Measurements from ENCODE around the gene PCDH9.

The PCDH9 gene

DNA sequence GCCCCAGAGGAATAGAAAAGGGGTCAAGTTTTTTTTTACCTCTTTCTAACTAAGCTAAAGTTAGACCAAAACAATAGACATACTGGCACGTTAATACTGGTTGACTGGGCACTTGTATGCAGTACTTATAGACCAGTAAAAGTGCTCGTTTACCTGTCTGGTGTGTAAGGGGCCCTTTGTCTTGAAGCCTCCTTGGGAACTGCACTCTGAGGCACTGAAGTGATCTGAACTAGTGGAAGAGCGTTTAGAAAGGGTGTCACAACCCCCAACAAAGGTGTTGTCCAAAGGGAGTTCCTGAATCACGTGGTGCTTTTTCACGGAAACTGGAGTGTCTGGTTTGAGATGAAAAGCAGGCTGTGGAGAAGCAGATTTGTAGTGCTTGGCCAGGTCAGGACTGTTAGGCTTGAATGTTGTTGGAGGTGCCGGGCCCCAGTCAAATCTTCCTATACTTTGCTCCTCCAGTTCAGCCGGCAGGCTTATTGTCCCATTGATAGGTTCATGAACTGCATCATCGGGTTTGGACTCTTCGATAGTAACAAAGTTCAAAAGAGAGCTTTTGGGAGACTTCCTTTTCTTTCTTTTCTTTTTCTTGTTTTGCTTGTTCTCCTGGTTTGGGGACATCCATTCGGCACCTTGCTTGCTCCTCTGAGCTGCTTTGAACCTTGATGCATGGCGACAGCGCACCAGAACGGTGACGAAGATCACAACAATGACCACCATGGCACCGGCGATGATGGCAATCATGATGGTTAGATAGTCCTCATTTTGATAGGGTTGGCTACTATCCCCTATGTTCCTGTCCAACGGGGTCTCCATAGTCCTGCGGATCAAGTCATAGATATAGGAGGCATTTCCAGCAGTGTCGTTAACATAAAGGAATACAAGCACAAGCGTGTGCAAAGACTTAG lies 4.6 kb downstream of the PCDH9 start:
- no peak for DNase-seq (ENCODE audit: low read depth in 2 of 2)

DNA sequence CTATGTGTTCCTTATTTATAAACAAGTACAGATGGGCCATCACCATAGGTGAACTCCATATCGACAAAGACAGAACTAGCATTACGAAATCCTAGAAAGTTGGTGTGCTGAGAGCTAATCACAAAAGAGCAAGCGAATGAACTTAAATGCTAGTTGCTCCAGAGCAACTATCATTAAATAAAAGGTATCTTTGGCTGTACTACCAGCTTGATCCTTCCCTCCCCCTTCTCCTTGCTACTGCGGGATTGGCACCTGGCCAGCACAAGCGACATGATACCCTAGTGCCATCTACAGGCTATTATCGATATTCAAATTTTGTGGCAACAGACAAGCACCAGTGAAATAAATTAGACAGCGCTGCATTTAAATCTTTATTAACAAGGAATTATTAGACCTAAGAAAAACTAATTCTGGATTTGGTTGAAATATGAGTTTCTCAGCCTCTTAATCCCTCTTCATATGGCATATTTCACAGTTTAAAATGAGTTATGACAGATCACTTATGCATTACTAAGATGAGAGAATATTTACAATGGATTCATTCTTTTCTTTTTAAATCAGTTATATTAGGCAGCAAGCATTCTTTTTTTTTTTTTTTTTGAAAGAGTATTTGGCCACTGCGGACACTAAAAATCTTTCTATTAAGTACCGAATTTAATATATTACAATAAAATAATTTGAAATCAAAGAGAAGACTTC lies 5.8 kb downstream of the PCDH9 start:
- no peak for DNase-seq (ENCODE audit: low read depth in 2 of 2)

DNA sequence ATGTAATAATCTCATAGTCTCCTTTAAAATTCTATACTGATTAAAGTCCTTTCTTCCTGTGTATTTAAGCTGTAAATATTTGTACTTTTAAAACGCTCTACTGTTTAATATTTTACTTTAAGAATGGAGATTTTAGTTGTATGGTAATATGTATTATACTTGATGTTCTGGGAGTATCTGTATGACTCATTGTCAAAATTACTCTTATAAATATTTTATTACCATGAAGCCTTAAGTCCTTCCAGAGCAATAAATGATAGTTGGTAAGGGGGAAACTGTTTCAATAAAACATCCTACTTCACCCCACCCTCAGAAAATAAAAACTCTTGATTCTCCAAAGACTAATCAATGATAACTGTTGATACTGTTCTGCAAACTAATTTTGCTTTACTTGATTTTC lies 6.4 kb downstream of the PCDH9 start:
- DNase-seq (ENCODE audit: low read depth in 2 of 2), result no peak

DNA sequence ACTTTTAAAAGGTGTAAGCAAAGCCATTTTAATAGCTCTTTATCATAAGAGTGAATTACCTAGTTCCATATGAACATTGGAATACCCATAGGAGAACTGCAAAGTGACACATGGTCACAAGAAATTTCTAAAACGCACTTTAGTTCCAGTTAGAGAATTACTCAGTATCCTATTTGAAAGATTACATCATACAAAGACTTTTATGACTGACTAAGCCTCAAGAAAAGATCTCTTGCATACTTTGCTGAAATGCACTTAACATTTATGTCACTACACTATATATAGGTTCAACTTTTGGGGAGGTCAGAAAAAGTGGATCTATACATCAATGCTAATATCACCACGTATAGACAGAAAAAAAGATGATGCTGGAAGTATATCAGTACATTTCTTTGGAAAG lies 7.1 kb downstream of the PCDH9 start:
- no peak for DNase-seq (ENCODE audit: low read depth in 2 of 2)

DNA sequence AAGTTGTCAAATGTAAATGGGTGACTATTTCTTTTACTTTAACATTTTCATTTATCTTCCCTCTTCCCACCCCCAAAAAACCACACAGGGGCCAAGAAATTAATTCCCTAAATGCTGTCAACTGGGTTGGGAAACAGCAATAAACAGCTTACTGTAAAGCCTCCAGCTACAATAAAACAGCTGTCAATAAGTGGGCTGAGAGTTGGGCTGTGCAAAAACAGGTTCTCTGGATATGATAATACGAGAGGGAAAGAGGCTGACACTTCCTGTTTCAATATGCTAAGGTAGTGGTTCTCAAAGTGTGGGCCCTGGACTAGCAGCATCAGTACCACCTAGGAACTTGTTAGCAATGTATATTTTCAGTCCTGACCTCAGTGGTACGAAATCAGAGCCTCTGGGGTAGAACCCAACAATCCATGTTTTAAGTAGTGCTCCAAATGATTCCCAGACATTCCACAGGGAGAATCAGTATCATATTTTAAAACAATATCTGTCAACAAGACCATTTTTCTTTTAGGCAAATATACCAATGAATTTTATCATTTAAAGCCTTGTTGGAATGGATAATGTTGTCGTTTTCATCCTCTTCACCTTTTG lies 8.4 kb downstream of the PCDH9 start:
- no peak for DNase-seq (ENCODE audit: low read depth in 2 of 2)

DNA sequence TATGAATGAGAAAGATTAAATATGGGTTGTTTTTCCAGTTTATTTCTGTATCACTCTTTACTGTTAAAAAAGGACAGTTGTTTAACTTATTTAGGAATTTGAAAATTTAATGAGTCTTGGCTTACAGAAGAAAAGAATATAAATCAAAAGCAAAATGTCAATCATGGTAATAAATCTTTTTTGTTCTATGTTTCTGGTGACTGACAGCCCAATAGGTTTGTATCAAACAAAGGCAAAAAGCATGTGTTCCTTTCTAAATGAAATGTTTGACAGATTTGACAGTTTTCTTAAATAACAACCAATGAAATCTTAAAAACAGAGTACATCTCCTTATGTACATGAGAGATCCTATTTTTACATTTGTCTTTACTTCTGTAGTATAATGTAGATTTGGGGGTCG lies 11.0 kb downstream of the PCDH9 start:
- DNase-seq (ENCODE audit: low read depth in 2 of 2), result no peak

DNA sequence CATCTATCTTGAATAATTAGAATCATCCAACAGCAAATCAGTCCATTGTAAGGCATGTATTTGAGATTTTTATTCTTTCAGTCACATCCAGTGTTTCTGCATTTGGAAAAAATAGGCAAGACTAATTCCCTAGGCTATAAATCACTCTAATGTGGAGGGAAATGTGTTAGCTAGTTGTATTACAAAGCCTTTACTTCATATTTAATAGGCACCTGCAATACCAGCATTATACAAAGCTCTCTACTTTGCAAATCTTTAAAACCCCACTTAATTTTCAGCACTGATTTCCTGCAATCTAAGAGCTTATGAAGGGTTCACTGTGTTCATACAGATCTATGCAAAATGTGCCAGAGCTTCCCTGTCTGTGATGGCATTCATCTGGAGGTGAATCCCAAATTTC lies 12.3 kb downstream of the PCDH9 start:
- DNase-seq (ENCODE audit: low read depth in 2 of 2), result no peak

DNA sequence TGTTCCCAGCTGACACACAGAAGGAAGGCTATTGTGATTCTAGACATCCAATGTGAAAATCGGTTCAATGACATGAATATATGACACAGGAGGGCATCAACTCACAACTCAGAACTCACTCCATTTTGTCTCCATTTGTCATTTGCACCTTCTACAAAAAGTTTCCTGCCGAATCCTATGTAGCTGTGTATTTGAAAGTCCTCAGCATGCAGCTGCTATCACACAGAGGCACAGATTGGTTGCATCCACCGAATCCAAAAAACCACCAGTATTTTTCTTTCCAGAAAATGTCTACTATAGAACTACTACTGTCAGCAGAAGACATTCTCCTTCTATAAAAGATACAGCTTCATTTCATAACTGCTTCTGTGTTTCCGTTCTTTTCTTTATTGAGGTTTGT lies 13.3 kb downstream of the PCDH9 start:
- DNase-seq (ENCODE audit: low read depth in 2 of 2), result no peak

DNA sequence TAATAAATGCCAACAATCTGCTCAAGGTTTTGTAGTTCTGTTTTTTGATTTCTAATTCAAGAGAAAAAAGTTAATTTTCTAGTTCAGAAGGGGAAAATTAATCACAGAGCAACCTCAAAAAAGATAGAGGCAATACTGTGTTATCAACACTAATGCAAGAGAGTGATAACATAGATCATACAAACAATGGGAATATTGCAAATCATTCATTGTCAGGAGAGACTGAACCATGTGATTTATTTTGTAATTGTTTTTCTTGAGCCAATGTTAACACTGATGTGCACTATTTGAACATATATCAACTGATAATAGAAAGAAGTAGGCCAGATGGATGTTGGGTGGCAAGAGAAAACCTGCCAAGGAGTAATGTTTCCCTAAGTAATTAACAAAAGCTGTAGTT lies 19.9 kb downstream of the PCDH9 start:
- DNase-seq (ENCODE audit: low read depth in 2 of 2), result no peak

DNA sequence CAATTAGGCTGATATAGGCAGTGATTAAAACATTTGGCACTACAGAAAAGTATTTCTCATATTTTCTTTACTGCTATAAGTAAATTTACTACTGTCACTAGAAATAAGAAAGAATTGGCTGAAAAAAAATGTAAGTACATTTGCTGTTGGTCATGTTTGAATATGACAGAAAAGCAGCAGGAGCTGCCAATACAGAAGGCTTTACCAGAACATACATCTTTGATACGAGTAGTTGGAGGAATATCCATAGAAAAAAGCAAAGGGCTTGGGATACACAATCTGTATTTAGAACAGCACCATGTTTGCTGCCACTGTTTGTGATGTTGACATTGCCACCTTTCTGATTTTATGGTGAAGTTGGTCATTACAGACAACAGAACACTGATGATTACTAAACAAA lies 21.6 kb downstream of the PCDH9 start:
- DNase-seq (ENCODE audit: low read depth in 2 of 2), result no peak

DNA sequence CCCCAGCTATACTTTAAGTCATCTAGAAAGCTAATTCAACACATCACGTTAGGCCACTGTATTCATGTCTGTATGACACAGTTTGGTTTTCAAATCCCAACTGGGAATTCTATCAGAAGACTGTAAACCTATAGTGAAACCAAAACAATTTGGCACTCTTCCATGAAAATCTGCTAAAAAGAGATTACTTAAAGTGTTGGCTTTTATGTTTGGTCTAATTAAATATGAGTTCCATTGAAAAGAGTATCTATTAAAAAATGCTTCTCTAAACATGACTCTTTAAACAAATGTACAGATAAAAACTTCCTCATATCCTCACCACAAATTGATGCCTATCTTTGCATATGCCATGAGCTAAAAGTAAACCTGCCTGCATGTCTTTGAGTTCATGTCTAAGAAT lies 25.4 kb downstream of the PCDH9 start:
- DNase-seq (ENCODE audit: low read depth in 2 of 2), result no peak

DNA sequence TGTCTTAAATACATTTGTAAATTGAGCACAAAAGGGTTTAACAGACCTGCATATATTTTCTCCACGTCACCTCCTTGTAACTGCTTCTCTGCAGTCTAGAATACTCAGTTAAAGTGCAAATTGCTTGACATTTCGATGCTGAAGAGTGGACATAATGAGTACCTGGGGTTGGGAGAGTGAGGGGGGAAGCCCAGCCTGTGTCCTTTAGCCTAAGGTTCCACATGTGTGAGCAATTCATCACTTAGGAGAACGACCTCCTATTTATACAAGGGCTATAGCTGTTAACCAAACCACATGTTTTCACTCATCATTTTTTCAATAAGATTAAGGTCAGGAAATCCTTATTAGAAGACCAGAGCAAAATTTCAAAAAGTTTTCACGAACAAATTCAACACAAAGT lies 29.5 kb downstream of the PCDH9 start:
- no peak for DNase-seq (ENCODE audit: low read depth in 2 of 2)

DNA sequence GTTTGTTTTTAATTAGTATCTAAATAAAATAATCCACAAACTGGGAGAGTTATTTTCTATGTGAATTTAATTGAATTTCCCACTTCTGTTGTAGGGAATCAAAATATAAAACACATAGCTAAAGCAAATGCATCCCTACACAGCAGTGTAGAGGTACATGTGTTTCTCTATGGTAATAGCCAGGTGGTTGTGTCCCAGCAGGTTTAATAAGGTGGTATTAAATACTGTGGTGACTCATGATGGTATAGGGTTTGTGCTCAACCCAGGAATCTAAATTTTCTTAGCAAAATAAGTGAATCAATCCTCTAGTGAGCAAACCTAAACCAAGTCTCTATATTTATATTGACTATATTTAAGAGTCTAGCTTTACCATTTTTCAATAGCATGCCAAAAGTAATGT lies 30.0 kb downstream of the PCDH9 start:
- no peak for DNase-seq (ENCODE audit: low read depth in 2 of 2)

DNA sequence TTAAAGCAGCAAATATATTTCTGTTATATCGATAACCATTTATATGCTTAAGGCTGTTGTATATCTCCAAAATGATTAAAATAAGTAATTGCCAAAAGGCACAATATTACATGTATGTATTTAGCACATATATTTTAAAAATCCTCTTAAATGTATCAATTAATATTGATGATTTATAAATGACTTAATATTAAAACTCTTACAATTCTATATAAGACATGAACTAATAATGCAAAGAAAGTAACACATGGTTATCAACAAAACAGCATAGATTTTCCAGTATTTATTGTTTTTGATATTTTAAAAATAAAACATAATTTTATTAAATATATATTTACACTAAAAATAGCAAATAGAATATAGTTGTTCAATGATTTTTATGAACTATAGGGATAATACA lies 32.4 kb downstream of the PCDH9 start:
- no peak for DNase-seq (ENCODE audit: low read depth in 2 of 2)

DNA sequence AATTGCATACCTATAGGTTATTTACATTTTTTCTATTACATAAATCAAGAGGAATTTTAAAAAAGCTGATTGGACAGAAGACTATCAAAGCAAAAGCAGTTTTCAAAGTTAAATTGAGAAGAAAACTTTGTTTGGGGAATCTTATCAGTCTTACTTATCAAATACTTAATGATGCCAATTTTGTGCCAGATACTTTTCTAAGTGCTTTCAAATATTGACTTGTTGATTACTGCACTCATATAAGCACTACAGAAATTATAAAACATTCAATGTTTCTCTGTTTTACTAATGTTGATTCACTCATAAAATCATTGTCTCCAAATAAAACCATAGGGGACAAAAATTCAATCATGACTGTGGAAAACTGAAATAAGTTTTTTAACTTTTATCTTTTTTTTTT lies 36.2 kb downstream of the PCDH9 start:
- no peak for DNase-seq (ENCODE audit: low read depth in 2 of 2)

DNA sequence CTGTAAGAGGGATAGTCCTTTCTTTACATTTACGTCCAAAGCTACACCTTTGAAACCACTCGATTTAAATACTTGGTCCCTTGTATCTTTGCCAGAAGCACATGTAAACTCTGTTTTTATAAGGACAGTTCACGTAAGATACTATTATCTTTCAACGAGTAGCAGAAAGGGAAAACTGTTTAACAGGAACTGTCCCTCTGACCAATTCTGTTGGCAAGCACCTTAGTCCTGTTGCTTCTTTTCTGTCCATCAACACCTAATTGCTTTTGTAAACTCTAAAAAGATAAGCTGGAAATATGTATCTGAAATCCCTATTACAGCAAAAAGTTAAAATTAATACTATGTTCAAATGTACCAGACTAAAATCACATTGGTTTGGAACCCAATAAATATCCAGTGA lies 37.4 kb downstream of the PCDH9 start:
- DNase-seq (ENCODE audit: low read depth in 2 of 2), result no peak

DNA sequence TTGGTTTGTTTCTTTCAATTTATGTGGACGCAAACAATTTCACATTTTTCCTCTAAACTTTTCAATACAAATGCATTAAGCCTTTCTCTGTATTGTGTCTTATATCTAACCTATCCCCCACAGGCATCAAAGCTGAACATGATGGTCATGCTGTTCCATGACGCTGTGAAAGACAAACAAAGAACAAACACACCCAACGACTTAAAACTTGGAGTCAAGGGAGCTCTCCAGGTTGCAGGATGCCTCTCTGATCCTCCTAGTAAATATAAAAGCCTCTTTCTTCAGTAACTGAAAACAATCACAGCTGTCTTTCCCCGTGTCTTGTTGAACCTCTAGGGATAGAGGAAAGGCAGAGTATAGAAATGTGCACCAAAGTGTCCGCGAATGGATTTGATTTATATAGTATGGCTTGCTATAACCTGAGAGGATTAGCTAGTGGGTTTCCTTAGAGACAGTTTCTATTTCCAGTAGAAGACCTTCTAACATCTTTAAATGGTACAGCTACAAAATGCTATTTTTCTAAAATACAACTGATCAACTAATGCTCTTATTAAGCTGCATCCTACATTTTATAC lies 43.1 kb downstream of the PCDH9 start:
- no peak for DNase-seq (ENCODE audit: low read depth in 2 of 2)

DNA sequence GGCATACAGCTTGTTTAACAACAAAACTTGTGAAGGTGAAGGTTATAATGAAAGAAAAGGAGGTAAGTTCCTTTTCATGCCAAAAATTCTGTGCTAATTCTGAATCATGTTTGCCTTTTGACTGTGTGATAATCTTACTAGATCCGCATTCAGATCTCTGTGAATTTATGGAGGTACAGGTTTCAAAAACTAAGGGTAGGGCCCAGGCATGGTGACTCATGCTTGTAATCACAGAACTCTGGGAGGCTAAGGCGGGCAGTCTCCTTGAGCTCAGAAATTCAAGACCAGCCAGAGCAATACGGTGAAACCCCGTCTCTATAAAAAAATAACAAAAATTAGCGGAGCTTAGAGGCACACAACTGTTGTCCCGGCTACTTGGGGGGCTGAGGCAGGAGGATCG lies 45.9 kb downstream of the PCDH9 start:
- DNase-seq (ENCODE audit: low read depth in 2 of 2), result no peak

DNA sequence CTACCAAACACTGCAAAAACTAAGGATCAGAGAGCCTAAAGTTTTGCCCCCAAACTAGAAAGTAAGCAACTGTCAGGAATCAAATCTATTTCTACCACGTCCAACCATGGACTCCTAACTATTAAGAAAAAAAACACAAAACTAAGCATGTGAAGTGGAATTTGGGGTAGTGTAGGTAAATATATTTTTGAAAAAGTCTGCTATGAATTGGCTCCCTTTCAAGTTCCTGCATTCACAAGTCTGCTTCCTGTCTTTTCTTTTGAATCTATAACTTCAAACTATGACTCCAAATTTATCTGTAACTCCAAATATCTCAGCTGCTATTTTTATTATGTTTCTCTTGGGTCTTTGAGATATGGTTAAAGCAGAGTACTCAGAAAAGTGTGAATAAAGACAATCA lies 47.0 kb downstream of the PCDH9 start:
- DNase-seq (ENCODE audit: low read depth in 2 of 2), result no peak

DNA sequence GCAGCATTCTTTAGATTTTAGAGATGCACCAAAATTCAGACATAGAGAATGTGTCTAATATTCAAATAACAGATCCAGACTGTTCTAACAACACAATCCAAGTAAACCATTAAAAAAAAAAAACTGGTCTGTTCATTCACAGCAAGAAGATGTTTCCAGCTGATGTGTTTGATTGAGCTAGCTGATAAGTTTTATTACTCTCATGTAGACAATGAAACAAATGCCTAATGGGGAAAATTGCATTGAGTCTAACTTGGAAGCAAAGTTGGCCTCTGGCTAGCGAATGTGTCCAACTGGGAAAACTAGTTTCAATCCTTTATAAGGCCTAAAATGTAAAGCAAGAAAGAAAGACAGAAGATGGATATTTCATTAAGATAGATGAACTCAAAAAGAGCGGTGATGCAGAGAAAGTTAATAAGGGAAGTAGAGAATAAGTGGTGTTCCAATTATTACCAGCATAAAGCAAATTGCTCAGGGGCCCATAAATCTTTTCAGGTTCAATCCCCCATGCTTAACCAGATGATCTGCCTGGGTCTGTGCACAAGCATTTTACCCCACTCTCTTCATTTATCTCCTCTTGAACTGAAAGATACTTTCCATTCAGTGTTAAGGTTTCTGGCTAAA lies 54.2 kb downstream of the PCDH9 start:
- DNase-seq (ENCODE audit: low read depth in 2 of 2), result no peak

DNA sequence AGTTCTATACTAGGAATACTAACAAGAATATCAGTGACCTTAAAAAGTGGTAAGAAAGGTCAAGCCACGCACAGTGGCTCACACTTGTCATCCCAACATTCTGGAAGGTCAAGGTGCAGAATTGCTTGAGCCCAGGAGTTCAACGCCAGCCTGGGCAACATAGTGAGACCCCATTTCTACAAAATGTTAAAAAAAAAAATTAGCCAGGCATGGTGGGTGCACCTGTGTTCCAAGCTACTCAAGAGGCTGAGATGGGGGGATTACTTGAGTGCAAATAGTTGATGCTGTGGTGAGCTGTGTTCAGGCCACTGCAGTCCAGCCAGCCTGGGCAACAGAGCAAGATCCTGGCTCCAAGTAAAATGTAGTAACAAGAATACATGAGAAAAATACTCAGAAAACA lies 61.8 kb downstream of the PCDH9 start:
- DNase-seq (ENCODE audit: low read depth in 2 of 2), result no peak

DNA sequence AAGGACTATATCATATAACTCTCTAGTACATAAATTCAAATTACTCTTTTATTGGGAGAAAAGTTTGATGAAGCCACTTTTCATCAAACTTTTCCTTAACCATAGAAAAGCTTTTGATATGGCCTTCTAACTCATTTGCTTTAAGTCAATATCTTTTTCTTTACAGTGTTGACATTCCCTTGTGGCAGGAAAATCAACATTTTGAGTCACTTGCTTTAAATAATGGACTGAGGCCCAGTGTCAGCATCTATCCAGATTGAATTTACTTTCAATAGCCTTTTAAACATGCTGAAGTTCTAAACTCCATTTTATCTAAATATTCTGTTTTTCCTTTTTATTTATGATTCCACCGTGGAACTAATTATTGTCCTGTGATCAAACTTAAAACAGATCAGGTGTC lies 62.7 kb downstream of the PCDH9 start:
- DNase-seq (ENCODE audit: low read depth in 2 of 2), result no peak
